K562 (cell line): ENCODE measurements around the gene MAP3K14. TPM values are rescaled to one million over a fixed set of nuclear protein-coding genes. Genes with fewer than 3 reads are reported as not detected.

Experiments used
- ARID4B ChIP-seq: sonication (generic); formaldehyde crosslinking; IDR thresholded peaks from 2 replicates; pipeline ENCODE4 v1.8.0; 2022; ENCODE audit warnings: mild to moderate bottlenecking, missing genetic modification reagents
- ESRRA ChIP-seq: fragments of 450-650 bp; IDR thresholded peaks from 2 replicates; pipeline ENCODE4 v1.6.1; 2014; ENCODE audit warnings: low read depth, mild to moderate bottlenecking, moderate library complexity, borderline replicate concordance
- GTF2E2 ChIP-seq: fragments of 200-800 bp; sonication (Bioruptor generic); IDR thresholded peaks from 2 replicates; pipeline ENCODE4 v1.6.1; 2016; ENCODE audit warnings: missing genetic modification characterization, missing compliant biosample characterization
- ID3 ChIP-seq, 2 experiments: fragments of 250-450 bp in 1 of 2; fragments of 450-650 bp in 1 of 2; sonication (Bioruptor Pico) in 1 of 2; IDR thresholded peaks; 2 replicates each; pipeline versions ENCODE4 v1.6.1 to v1.8.0; 2016 to 2021; ENCODE audit warnings: mild to moderate bottlenecking in 2 of 2, moderate library complexity in 2 of 2, missing compliant biosample characterization in 1 of 2, missing genetic modification characterization in 1 of 2
- L3MBTL2 ChIP-seq: fragments of 450-650 bp; IDR thresholded peaks from 2 replicates; pipeline ENCODE4 v1.6.1; 2016; ENCODE audit warnings: mild to moderate bottlenecking, moderate library complexity
- MAX ChIP-seq: sonication (generic); formaldehyde crosslinking; IDR thresholded peaks from 2 replicates; pipeline ENCODE4 v1.9.0; 2022; ENCODE audit warnings: mild to moderate bottlenecking, missing genetic modification reagents
- NFIC ChIP-seq: fragments of 450-650 bp; IDR thresholded peaks from 2 replicates; pipeline ENCODE4 v1.6.1; 2017; ENCODE audit warnings: mild to moderate bottlenecking, inconsistent platforms
- NR3C1 ChIP-seq: sonication (generic); formaldehyde crosslinking; IDR thresholded peaks from 2 replicates; pipeline ENCODE4 v1.8.1; 2022; ENCODE audit warnings: missing genetic modification reagents
- NR4A1 ChIP-seq, 2 experiments: fragments of 250-450 bp in 1 of 2; fragments of 450-650 bp in 1 of 2; sonication (Bioruptor Pico) in 1 of 2; IDR thresholded peaks; 2 replicates each; pipeline versions ENCODE4 v1.4.0 to v1.6.1; 2016 to 2020; ENCODE audit warnings: mild to moderate bottlenecking in 2 of 2, missing compliant biosample characterization in 1 of 2, missing genetic modification characterization in 1 of 2, moderate library complexity in 1 of 2
- POLR2G ChIP-seq: fragments of 200-400 bp; formaldehyde crosslinking; IDR thresholded peaks from 2 replicates; pipeline ENCODE4 v1.6.1; 2017; ENCODE audit warnings: low read depth, mild to moderate bottlenecking, antibody characterized with exemption, low read length, moderate library complexity
- STAT6 ChIP-seq: sonication (generic); formaldehyde crosslinking; IDR thresholded peaks from 2 replicates; pipeline ENCODE4 v1.8.1; 2023; ENCODE audit warnings: mild to moderate bottlenecking, missing genetic modification reagents
- VEZF1 ChIP-seq: fragments of 200-800 bp; sonication (Bioruptor generic); IDR thresholded peaks from 2 replicates; pipeline ENCODE4 v1.6.1; 2017; ENCODE audit warnings: missing genetic modification characterization, missing compliant biosample characterization
- ZNF507 ChIP-seq: conservative IDR thresholded peaks from 2 replicates; pipeline ENCODE4 v1.6.1; 2017; ENCODE audit warnings: missing genetic modification characterization, missing compliant biosample characterization
- ZNF511 ChIP-seq: sonication (generic); formaldehyde crosslinking; IDR thresholded peaks from 2 replicates; pipeline ENCODE4 v1.8.0; 2022; ENCODE audit warnings: mild to moderate bottlenecking, missing genetic modification reagents
- polyA plus RNA-seq, 8 experiments: library from polyadenylated mRNA; depleted of rRNA in 4 of 8; stranded (reverse) in 5 of 8; unstranded in 3 of 8; fragments of >200 nt; fragmentation: Nextera tagmentation in 2 of 8; fragmentation: Illumina TruSeq in 1 of 8; extraction: Ambion mirVana in 2 of 8; extraction: Trizol in 1 of 8; gene quantifications; 2 replicates each; pipeline versions ENCODE4 v1.2.1 to v1.2.3, GENCODE V29; 2011 to 2014; ENCODE audit warnings: inconsistent platforms in 1 of 8, missing spikeins in 1 of 8
- total RNA-seq, 7 experiments: library from RNA; depleted of rRNA in 6 of 7; stranded (reverse); fragments of >200 nt in 6 of 7; fragmentation: Illumina TruSeq in 2 of 7; extraction: Trizol in 2 of 7; gene quantifications; 2 replicates each; pipeline versions ENCODE4 v1.2.1 to v1.2.3, GENCODE V29; 2011 to 2021; ENCODE audit warnings: low replicate concordance in 1 of 7

Gene MAP3K14
- total and polyA plus RNA-seq, 9 of the 15 experiments (the other 6 are each of a cell fraction or from before 2014, with no cell fraction given), result 0.45 to 8.7 (median 3.2) TPM

GRCh38 chr17:45316434-45317110, at the start of gene MAP3K14 (continued):
- TF ChIP-seq ZNF511 (peak; percentile 56; the same call in 1 of the 2 replicates), NFIC (peak; percentile 54; the same call in 1 of the 2 replicates), NR3C1 (CRISPR knock-in tag) (0 out of 2 replicates have a peak, but pooled peaks have one; percentile 61), NR4A1 (CRISPR knock-in tag; IDR thresholded peaks at IDR 0.05) (peak; percentile 66; the same call in 1 of the 2 replicates), NR4A1 (tag; IDR thresholded peaks at IDR 0.05) (no peak), GTF2E2 (no peak), ESRRA (peak; percentile 51; the same call in 1 of the 2 replicates), ARID4B (CRISPR knock-in tag) (peak; percentile 58; the same call in 1 of the 2 replicates), STAT6 (CRISPR knock-in tag) (0 out of 2 replicates have a peak, but pooled peaks have one; percentile 63), VEZF1 (CRISPR knock-in tag) (peak; percentile 53; the same call in 1 of the 2 replicates), ZNF507 (tag) (no peak), MAX (CRISPR knock-in tag) (peak; percentile 64), L3MBTL2 (peak; percentile 75; the same call in 1 of the 2 replicates), POLR2G (peak; percentile 94), ID3 (CRISPR knock-in tag; IDR thresholded peaks at IDR 0.05) (no peak), ID3 (tag; IDR thresholded peaks at IDR 0.05) (peak; percentile 78; the same call in 1 of the 2 replicates)
